HG02623 (cell line): Measurements from ENCODE around the gene PLEKHA6.
"Not testable (repeated sequence)": the region's sequence is repeated elsewhere in the genome, so short reads cannot be mapped to it uniquely, and the experiment has no call there.

ENCODE experiments used
- ATAC-seq: cut with Tn5 transposase; IDR thresholded peaks from one replicate; pipeline ENCODE4 v1.9.1; 2021; ENCODE audit warnings: moderate library complexity; ENCODE audit not compliant: unreplicated experiment

The PLEKHA6 gene

GRCh38 chr1:204337036-204337429, 22.7 kb downstream of the PLEKHA6 start:
- no peak for ATAC-seq

DNA sequence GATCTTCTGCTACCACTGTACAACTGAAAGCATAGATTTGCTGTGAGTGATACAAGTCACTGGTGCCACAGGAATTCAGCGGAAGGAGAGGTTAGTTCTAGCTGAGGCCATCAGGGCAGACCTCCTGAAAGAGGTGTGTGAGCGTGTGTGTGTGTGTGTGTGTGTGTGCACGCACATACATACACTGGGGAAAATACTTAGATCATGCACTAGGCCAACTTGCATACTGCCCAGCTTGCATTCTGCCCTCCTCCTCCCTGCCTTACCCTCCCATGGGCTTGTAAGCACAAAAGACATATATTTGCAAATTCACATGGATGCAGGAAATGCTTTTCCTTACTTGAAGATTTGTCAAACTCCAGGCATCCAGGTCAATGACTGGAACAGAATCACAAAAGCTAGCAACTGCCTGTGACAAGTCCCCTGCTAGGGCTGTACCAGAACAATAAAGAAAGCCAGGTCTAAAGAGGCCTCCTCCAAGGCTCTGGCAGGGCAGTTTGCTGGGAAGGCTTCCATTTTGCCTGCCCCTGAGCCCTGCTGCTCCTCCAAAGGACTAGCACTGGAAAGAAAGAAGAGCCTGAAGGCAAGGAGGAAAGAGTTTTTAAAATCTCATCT, 23.2 kb downstream of the PLEKHA6 start:
- no peak for ATAC-seq

GRCh38 chr1:204335533-204335932, 24.2 kb downstream of the PLEKHA6 start:
- no peak for ATAC-seq

DNA sequence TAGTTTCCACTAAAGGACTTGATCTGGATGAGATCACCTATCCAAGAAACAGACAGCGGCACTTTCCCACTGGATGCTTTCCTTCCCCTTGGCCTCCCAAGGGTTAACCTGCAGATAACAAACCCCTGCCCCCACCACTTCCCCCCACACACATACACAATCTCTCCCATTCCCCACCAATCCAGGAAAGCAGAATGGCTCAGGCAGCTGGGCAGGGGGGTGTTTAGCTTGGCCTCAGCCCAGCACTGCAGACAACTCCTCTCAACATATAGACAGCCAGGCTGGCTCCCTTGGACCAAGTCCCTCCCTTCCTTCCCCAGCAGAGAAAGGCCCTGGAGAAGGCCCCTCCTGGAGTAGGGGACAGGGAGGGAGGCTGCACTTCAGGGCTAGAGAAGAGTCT, 24.6 kb downstream of the PLEKHA6 start:
- no peak for ATAC-seq

GRCh38 chr1:204334455-204334854, 25.3 kb downstream of the PLEKHA6 start:
- no peak for ATAC-seq

DNA sequence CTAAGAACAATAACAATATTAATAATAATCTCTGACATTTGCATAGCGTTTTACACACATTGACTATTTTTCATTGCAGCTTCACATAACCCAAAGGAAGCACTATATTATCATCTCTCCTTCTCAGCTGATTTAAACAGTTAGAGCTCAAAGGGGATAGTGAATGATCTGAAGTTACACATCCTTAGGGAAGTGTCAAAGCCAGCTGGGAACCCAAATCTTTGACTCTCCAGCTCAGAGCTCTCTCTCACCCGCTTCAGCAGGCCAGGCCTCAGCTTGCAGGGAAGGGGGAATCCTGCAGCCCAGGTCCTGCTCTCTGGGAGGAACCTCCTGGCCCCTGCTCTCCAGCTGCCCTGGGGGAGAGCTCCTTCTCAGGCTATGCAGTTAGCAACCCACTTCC, 26.3 kb downstream of the PLEKHA6 start:
- ATAC-seq: no peak

GRCh38 chr1:204331847-204332487, 27.8 kb downstream of the PLEKHA6 start:
- no peak for ATAC-seq

- no peak for ATAC-seq
These were observed 28.5 kb downstream of the PLEKHA6 start for GRCh38 chr1:204331275-204331674.

- ATAC-seq: not testable (repeated sequence)
These were observed 31.9 kb downstream of the PLEKHA6 start for GRCh38 chr1:204327870-204328269.

GRCh38 chr1:204327359-204327758, 32.4 kb downstream of the PLEKHA6 start:
- ATAC-seq: no peak

DNA sequence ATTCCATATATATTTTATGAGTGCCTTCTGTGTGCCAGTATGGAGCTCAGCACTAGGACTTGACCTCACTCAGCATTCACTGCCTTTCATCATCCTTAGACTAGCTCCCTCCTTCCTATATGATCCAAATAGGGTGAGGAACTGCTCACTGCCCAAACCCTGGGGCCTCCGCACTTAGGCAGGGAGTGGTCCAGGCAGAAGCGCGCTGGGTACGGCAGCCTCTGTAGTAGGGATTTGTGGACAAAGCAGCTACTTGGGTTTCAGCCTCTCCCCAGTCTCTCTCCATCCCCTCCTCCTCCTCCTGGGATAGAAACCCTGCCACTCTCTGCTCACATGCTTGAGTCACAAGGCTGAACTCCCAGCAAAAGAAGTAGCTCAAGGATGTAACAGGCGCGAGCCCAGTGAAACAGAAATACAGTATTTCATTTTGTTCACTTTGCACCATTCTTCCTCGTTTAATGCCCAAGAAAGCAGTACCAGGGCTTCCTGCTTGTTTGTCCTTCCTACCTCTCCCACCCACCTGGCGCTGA, 32.9 kb downstream of the PLEKHA6 start:
- no peak for ATAC-seq

DNA sequence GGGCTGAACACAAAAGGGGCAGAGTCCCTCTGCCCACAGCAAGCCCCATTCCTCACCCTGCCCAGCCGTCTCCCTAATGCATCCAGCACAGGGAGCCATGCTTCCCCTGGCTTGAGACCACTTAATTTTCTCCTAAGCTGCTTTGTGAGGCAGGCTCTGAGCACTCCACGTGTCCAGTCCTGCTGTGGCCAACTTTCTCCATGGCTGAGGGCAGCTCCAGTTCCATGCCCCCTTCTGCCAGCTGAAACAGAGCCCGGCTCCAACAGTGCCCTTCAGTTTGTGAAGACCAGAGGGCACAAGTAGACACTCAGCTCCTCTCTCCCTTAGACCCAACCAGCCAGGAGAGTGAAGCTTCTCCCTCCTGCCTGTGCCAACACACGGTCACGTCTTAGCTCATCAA, 33.8 kb downstream of the PLEKHA6 start:
- no peak for ATAC-seq

DNA sequence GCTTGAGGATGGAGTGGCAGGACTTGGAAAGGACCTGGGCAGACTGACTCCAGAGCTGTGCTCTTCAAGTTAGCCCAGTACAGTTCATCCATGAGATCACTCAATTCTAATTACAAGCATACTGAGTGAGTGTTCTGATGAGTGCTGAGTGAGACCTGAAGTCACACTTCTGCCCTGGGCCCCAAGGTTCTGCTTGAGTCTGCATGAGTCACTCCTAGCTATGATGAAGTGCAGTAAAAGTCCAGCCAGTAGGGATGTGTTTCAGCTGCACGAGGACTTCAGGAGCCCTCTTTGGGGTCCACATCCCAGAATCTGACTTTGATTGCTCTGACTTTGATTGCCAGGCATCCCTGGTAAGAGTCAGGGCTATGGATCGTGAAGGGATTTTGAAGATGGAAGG, 35.8 kb downstream of the PLEKHA6 start:
- no peak for ATAC-seq

DNA sequence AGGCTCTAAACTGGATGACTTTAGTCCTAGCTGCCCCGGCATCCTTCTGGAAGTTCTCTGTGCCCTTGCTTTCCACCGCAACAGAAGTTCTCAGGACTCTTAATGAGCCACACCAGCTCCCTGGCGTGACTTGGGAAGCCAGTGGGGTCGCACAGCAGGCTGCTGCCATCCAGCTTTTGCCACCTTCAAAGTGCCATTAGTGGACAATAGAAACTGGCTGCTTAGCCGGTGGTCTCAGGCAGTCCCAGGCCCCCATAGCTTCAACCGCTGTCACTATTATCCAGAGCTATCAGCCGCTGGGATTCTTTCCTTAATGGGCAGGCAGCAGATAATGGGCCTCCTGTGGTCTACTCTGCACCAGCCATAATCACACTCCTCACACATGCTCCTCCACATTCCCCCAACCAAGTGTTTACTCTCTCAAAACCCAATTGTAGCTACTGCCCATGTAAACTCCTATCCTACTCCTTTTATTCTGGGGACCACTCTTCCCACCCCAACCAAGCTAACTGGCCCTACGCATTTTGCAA, 37.3 kb downstream of the PLEKHA6 start:
- ATAC-seq: no peak

- no peak for ATAC-seq
These were observed 38.1 kb downstream of the PLEKHA6 start for GRCh38 chr1:204321665-204322064.

- ATAC-seq: no peak
These were observed 38.7 kb downstream of the PLEKHA6 start for GRCh38 chr1:204321051-204321450.

- ATAC-seq: no peak
These were observed 39.3 kb downstream of the PLEKHA6 start for GRCh38 chr1:204320382-204320804.

DNA sequence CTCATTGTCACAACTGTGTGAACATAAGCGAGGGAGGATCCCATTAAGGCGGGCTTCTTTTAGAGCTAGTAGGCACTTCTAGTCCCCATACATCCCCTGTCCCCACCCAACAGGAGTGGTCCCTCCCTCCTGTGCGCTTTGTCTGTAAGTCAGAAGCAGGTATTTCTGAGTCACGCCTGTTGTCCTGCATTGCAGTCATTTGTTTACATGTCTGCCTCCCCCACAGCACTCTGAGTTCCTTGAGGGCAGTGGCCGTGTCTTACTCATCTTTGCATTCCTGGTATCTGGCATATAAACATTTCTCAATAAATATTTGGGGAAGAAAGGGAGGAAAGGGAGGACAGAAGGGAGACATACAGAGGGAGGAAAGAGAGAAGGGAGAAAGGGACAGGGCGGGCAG, 40.3 kb downstream of the PLEKHA6 start:
- no peak for ATAC-seq

DNA sequence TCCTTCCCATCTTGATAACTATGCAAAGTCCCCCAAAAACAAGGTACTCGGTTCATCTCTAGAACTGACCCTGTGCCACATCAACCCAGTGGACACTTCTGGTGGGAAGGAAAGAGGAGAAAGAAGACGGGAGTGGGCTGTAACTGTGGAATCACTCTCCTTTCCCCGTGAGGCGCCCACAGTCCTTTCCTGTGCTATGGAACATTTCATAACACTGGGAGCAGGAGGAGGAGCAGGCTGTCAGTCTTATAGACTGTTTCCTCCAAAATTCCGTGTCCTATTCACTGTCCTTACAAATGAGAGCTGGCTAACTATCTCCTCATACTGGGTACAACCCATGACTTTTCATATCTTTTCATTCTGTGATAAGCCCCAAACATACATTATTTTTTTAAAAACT, 40.7 kb downstream of the PLEKHA6 start:
- no peak for ATAC-seq

DNA sequence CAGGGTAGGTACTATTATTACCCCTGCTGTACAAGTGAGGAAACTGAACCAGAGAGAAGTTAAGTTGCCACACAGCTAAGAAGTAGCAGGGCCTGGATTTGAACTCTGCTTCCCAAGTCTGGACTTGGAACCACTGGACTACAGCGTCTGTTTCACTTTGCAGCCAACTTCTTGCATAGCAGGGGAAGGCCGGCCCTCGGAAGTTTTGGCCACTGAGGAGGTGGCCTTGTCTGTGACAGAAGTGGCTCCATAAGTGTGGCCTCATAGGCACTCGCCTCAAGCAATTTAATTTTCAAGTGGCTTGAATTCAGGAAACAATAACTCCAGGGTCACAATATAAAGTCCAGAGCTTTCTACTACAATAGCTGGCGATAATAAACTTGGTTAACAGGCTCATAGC, 41.4 kb downstream of the PLEKHA6 start:
- ATAC-seq: no peak

DNA sequence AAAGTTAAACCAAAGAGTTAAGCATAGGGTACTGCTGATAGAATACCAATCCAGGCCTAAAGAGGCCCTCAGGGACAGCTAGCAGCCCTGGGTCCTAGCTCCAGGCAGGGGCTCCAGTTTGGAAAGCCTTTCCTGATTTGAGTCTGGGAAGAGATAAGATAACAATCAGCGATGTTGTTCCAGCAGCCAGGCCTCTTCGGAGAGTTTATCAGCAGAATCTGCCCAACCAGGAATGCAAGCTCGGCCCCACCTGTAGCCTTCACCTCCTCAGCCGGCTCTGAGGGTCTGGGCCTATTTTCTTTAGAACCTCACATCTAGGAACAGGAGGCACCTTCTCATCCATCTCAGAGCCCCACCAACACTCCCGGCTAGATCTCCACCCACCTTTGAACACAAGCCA, 42.6 kb downstream of the PLEKHA6 start:
- ATAC-seq: no peak

DNA sequence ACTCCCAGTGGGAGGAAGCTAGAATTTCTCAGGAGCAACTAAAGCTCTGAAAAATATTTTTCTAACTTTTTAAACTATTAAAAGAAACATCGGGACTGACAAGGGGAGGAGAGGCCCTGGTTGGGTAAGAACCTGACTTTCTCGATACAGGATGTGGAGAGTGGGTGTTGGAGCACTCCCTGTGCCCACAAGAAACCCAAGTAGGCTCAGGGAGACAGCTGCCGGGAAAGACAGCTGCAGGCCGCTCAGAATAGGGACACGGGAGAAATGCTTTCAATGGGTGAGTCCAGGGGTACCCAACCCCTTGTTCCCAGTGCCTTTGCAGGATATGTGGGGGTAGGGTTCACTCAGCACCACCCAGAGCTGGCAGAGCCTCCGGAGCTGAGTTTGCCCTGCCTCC, 43.6 kb downstream of the PLEKHA6 start:
- no peak for ATAC-seq
